ENCODE data around the gene ACTA2.

Gene ACTA2

GRCh38 chr10:88913788-88914187 is 38.8 kb downstream of the ACTA2 start:
- in situ Hi-C loops (cut with HindIII; ENCODE audit: low sequenced_read_pairs) = no loop called here
- H3K4me3 ChIP-seq (ENCODE audit: low read depth, low read length) = no peak overlapping the region
- TF ChIP-seq CTCF (IDR thresholded peaks at IDR 0.05; ENCODE audit: low read depth, low read length) = no peak

GRCh38 chr10:88913127-88913526 is 39.4 kb downstream of the ACTA2 start:
- no peak overlapping the region for H3K4me3 ChIP-seq (ENCODE audit: low read depth, low read length)
- no peak for TF ChIP-seq CTCF (IDR thresholded peaks at IDR 0.05; ENCODE audit: low read depth, low read length)
- DNase-seq (ENCODE audit: low read depth, low spot score) = no peak
- in situ Hi-C loops (cut with HindIII; ENCODE audit: low sequenced_read_pairs) = no loop called here

More at GRCh38 chr10:88913788-88914187, 38.8 kb downstream of the ACTA2 start:
- no peak for DNase-seq (ENCODE audit: low read depth, low spot score)

- no peak for DNase-seq (ENCODE audit: low read depth, low spot score)
- H3K4me3 ChIP-seq (ENCODE audit: low read depth, low read length) = no peak overlapping the region
- in situ Hi-C loops (cut with HindIII; ENCODE audit: low sequenced_read_pairs) = no loop called here
- no peak for TF ChIP-seq CTCF (IDR thresholded peaks at IDR 0.05; ENCODE audit: low read depth, low read length)
Observed at GRCh38 chr10:88911851-88912250, 40.7 kb downstream of the ACTA2 start.

GRCh38 chr10:88911116-88911515 is 41.5 kb downstream of the ACTA2 start:
- in situ Hi-C loops (cut with HindIII; ENCODE audit: low sequenced_read_pairs) = no loop called here
- no peak for TF ChIP-seq CTCF (IDR thresholded peaks at IDR 0.05; ENCODE audit: low read depth, low read length)
- no peak overlapping the region for H3K4me3 ChIP-seq (ENCODE audit: low read depth, low read length)
- DNase-seq (ENCODE audit: low read depth, low spot score) = no peak

GRCh38 chr10:88908194-88908593 is 44.4 kb downstream of the ACTA2 start:
- in situ Hi-C loops (cut with HindIII; ENCODE audit: low sequenced_read_pairs) = no loop called here
- DNase-seq (ENCODE audit: low read depth, low spot score) = no peak
- TF ChIP-seq CTCF (IDR thresholded peaks at IDR 0.05; ENCODE audit: low read depth, low read length) = no peak
- H3K4me3 ChIP-seq (ENCODE audit: low read depth, low read length) = no peak overlapping the region

GRCh38 chr10:88906921-88907320 is 45.7 kb downstream of the ACTA2 start:
- in situ Hi-C loops (cut with HindIII; ENCODE audit: low sequenced_read_pairs) = no loop called here
- DNase-seq (ENCODE audit: low read depth, low spot score) = no peak
- H3K4me3 ChIP-seq (ENCODE audit: low read depth, low read length) = no peak overlapping the region
- no peak for TF ChIP-seq CTCF (IDR thresholded peaks at IDR 0.05; ENCODE audit: low read depth, low read length)

GRCh38 chr10:88903715-88904114 is 48.9 kb downstream of the ACTA2 start:
- TF ChIP-seq CTCF (IDR thresholded peaks at IDR 0.05; ENCODE audit: low read depth, low read length) = no peak
- H3K4me3 ChIP-seq (ENCODE audit: low read depth, low read length) = no peak overlapping the region
- DNase-seq (ENCODE audit: low read depth, low spot score) = no peak
- in situ Hi-C loops (cut with HindIII; ENCODE audit: low sequenced_read_pairs) = no loop called here

Measured in astrocyte of the spinal cord (primary cell).